ES-I3 (cell line): ENCODE data around the gene ANKRD49.

Experiments
- H3K36me3 ChIP-seq: 2 replicates; pipeline ENCODE4 v1.6.1; 2013; ENCODE audit warnings: mild to moderate bottlenecking, low read length, control low read depth, moderate library complexity; ENCODE audit not compliant: insufficient read depth
- H3K4me1 ChIP-seq: 2 replicates; pipeline ENCODE4 v1.6.1; 2013; ENCODE audit warnings: mild to moderate bottlenecking, control low read depth, low read length; ENCODE audit not compliant: insufficient read depth
- H3K9ac ChIP-seq: 2 replicates; pipeline ENCODE4 v1.6.1; 2013; ENCODE audit warnings: low read depth, mild to moderate bottlenecking, low read length, moderate library complexity
- H3K9me3 ChIP-seq: 2 replicates; pipeline ENCODE4 v1.6.1; 2013; ENCODE audit warnings: mild to moderate bottlenecking, low read length, moderate library complexity; ENCODE audit not compliant: control insufficient read depth, insufficient read depth

ANKRD49 gene

GRCh38 chr11:94519478-94520084, 25.8 kb downstream of the ANKRD49 start:
- H3K9me3 ChIP-seq: no peaks in the 10 kb centered on the region
- no peaks in the 10 kb centered on the region for H3K36me3 ChIP-seq
- H3K4me1 ChIP-seq: no peaks in the 10 kb centered on the region
- no peak overlapping the region for H3K9ac ChIP-seq

- Histone ChIP-seq H3K9ac (no peak overlapping the region), H3K4me1 (no peaks in the 10 kb centered on the region), H3K36me3 (no peaks in the 10 kb centered on the region), H3K9me3 (no peaks in the 10 kb centered on the region)
Measured at GRCh38 chr11:94521684-94522083, 27.9 kb downstream of the ANKRD49 start.

DNA sequence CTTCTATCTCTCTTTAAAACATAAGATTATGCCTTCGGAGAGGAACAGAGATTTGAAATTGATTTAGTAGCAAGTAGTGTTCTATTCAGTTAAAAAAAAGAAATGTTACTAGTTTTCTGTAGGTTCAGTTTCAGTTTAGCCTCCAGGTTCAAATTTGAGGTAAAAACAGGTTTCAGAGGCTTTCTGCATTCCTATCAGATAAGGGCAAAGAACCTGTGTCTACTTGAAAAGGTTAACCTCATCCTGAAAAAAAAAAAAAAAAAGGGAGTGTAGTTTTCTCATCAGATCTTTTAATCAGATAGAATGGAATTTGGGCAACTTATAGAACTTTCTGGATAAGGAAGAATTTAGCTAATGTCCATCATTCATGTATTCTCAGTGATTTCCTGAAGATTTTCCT, 30.6 kb downstream of the ANKRD49 start:
- no peaks in the 10 kb centered on the region for H3K4me1 ChIP-seq
- H3K36me3 ChIP-seq: no peaks in the 10 kb centered on the region; the same call in 1 of the 2 replicates
- H3K9ac ChIP-seq: no peak overlapping the region
- H3K9me3 ChIP-seq: no peaks in the 10 kb centered on the region

DNA sequence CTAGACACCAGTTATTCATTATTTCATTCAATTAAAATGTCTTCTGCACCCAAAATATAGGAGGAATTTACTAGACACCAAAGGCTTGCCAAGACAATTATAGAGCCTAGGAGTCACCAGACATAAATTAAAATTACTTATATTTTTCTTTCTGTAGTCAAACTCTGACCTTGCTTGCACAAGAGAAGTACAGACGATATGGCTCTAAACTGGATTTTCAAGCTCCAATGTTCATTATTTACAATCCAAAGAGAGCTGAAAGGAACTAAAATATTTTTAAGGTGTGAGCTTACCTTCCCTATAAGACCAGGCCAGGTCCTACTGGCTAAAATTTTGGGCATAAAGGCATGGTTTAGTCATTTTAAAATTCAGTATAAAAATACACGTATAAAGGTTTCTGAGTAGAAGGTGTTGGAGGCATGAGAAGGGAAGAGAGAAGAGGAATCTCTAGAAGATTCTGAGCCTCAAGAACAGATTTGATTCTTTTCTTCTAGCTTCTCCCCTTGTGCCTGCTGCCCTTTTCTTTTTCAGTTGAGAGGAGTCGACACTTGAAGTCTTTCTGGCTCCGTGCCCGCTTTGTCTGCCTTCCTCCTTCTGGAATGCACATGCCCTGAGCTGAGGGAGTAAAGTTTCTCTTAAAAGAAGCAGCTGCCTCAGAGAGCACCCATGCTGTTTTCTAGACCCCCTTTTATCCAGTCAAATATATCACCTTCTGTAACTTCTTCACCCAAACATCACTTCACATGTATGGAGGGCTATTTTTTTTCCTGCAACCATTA, 32.0 kb downstream of the ANKRD49 start:
- no peak overlapping the region for H3K9ac ChIP-seq
- no peaks in the 10 kb centered on the region; the same call in 1 of the 2 replicates for H3K36me3 ChIP-seq
- no peaks in the 10 kb centered on the region for H3K9me3 ChIP-seq
- H3K4me1 ChIP-seq: no peaks in the 10 kb centered on the region

GRCh38 chr11:94526645-94527438, 33.1 kb downstream of the ANKRD49 start:
- Histone ChIP-seq H3K9ac (no peak overlapping the region), H3K36me3 (no peaks in the 10 kb centered on the region; the same call in 1 of the 2 replicates), H3K4me1 (no peaks in the 10 kb centered on the region), H3K9me3 (no peaks in the 10 kb centered on the region)

- Histone ChIP-seq H3K9me3 (no peaks in the 10 kb centered on the region), H3K36me3 (no peaks in the 10 kb centered on the region; the same call in 1 of the 2 replicates), H3K9ac (no peak overlapping the region), H3K4me1 (no peaks in the 10 kb centered on the region)
Measured at GRCh38 chr11:94528551-94528950, 34.8 kb downstream of the ANKRD49 start.

GRCh38 chr11:94532211-94532610, 38.4 kb downstream of the ANKRD49 start:
- Histone ChIP-seq H3K36me3 (no peaks in the 10 kb centered on the region), H3K9ac (no peak overlapping the region), H3K9me3 (no peaks in the 10 kb centered on the region), H3K4me1 (no peaks in the 10 kb centered on the region)

DNA sequence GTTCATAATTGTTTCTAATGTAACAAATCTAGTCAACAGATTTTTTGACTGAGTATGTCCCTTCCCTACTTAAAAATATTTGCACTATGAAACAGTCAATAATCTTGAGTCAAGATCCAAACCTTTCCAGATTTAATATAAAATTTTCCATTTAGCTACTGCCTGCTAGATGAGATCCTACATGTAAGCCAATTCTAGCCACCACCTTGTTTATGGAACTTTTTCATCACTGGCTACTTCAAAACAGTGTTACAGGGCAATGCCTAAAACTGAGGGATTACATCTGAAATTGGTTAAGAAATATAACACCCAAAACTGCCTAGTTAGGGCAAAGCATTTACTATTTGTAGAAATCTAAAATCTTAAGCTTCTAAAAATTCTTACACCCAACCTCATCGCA, 39.4 kb downstream of the ANKRD49 start:
- no peak overlapping the region for H3K9ac ChIP-seq
- no peaks in the 10 kb centered on the region for H3K36me3 ChIP-seq
- H3K9me3 ChIP-seq: no peaks in the 10 kb centered on the region
- H3K4me1 ChIP-seq: no peaks in the 10 kb centered on the region

DNA sequence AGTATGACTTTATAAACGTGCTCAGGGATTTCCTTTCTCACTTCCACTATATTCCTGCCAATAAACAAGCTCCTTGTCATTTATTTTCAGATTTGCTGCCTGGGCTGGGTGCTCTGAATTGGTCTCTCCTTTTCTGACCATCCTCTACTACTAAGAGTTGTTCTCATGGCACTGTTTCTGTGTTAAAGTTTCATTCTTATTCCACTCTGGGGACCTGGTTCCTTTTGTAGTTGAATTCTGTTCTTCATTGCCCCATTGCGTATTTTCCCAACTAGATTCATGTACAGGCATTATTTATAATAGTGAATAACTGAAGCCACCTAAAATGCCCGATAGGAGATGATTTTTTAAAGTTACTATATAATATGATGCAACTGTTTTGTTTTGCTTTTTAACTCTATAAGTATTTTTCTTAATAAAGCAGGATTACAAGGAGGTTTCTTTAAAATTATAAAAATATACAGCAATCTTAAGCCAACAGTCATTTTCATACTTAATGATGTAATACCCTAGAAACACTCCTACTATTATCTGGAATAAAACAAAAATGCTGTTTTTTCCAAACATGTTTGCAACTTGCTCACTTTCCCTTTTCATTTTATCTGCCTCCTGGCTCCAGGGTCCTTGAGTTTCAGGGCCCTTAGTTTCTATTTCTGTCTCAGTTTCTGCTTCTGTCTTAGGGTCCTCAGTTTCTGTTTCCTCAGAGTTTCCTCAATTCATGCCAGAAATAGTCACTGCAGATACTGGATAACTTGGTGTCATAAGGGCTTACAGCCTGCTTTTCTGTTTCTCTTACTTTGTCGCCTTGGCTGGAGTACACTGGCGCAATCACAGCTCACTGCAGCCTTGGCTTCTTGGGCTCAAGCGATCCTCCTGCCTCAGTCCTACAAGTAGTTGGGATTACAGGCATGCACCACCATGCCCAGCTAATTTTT, 40.2 kb downstream of the ANKRD49 start:
- Histone ChIP-seq H3K9ac (no peak overlapping the region), H3K4me1 (no peaks in the 10 kb centered on the region), H3K9me3 (no peaks in the 10 kb centered on the region), H3K36me3 (no peaks in the 10 kb centered on the region)

DNA sequence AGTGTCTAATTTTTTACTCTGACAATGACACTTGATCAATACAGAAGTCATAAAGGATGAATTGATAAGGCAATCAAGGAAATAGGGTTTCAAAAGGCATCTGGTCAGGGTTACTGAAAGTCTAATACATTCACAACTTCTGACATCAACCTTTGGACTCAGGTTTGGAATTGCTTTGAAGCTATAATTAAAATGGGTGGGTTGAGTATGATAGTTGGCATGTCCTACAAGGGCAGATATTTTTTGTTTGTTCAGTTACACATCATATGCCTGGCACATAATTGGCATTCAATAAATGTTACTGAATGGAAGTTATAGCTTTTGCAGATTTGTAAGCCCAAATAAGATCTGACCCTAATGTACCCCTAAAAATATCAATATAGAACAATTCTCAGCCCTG, 42.6 kb downstream of the ANKRD49 start:
- H3K9me3 ChIP-seq: no peaks in the 10 kb centered on the region
- H3K36me3 ChIP-seq: no peaks in the 10 kb centered on the region
- H3K9ac ChIP-seq: no peak overlapping the region
- H3K4me1 ChIP-seq: no peaks in the 10 kb centered on the region

- Histone ChIP-seq H3K9ac (no peak overlapping the region), H3K36me3 (no peaks in the 10 kb centered on the region), H3K9me3 (no peaks in the 10 kb centered on the region), H3K4me1 (no peaks in the 10 kb centered on the region)
Measured at GRCh38 chr11:94537031-94537600, 43.3 kb downstream of the ANKRD49 start.

DNA sequence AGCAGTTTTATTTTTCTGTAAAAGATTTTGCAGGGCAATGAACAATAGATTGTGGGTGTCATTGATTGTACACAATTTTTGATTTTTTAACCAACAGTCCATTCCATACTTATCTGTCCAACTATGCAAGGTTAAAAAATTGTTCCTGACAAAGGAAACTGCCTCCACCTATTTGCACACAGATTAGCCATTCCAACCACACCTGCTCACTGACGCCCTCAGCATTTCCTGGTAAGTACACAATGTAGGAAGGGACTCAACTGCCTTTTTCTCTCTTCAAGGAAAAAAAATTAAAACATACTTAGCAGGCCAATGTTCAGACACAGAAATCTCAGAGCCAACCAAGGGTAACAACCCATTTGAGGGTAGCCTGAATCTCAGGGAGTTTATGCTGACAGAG, 45.6 kb downstream of the ANKRD49 start:
- Histone ChIP-seq H3K36me3 (no peaks in the 10 kb centered on the region), H3K9ac (no peak overlapping the region), H3K9me3 (no peaks in the 10 kb centered on the region), H3K4me1 (no peaks in the 10 kb centered on the region)

GRCh38 chr11:94543695-94544645, 50.2 kb downstream of the ANKRD49 start, which contains the start of gene FUT4:
FUT4 (plus strand) TSS chr11:94543921; CDS start chr11:94544134, 213 bp downstream.
- Histone ChIP-seq H3K9me3 (no peaks in the 10 kb centered on the region), H3K36me3 (no peaks in the 10 kb centered on the region), H3K9ac (peak within 1 kb of the TSS; percentile 77), H3K4me1 (no peaks in the 10 kb centered on the region)
